ENCODE data around the gene LMCD1. TPM values are rescaled to one million over a fixed set of nuclear protein-coding genes. Genes with fewer than 3 reads are reported as not detected.
A peak's percentile ranks its signal among the peaks of the same experiment; 100 is the strongest.

Gene LMCD1
- total and polyA plus RNA-seq, 8 donors = 67.0 to 86.4 (median 79.6) TPM

GRCh38 chr3:8472549-8472948 is 29.1 kb upstream of the LMCD1 start:
- Histone ChIP-seq H3K27me3 (no peaks in the 10 kb centered on the region), H3K36me3 (no peaks in the 10 kb centered on the region), H3K4me3 (no peak overlapping the region), H3K9me3 (no peaks in the 10 kb centered on the region), H3K4me1 (peaks cover 0 to 5% of the 10 kb centered on the region in 2 donors), H3K27ac (no peak overlapping the region)
- no peak for TF ChIP-seq CTCF (IDR thresholded peaks at IDR 0.05)
- intact Hi-C loops (cut with DNase I) = no loop called here
- ATAC-seq (no peak), DNase-seq (peak in 1 of 4 donors; percentile 26)

- Histone ChIP-seq H3K4me3 (no peak overlapping the region), H3K27me3 (no peaks in the 10 kb centered on the region), H3K4me1 (peaks cover 0 to 5% of the 10 kb centered on the region in 2 donors), H3K9me3 (no peaks in the 10 kb centered on the region), H3K27ac (no peak overlapping the region), H3K36me3 (no peaks in the 10 kb centered on the region)
- intact Hi-C loops (cut with DNase I) = no loop called here
- TF ChIP-seq CTCF (IDR thresholded peaks at IDR 0.05) = no peak
- ATAC-seq (no peak), DNase-seq (no peak)
Observed at GRCh38 chr3:8473029-8473428, 28.6 kb upstream of the LMCD1 start.

- Histone ChIP-seq H3K27ac (no peak overlapping the region), H3K4me1 (peaks cover 0 to 5% of the 10 kb centered on the region in 2 donors), H3K9me3 (no peaks in the 10 kb centered on the region), H3K4me3 (no peak overlapping the region), H3K27me3 (no peaks in the 10 kb centered on the region), H3K36me3 (no peaks in the 10 kb centered on the region)
- DNase-seq (no peak), ATAC-seq (no peak)
- TF ChIP-seq CTCF (IDR thresholded peaks at IDR 0.05) = no peak
- intact Hi-C loops (cut with DNase I) = no loop called here
Observed at GRCh38 chr3:8473990-8474389, 27.6 kb upstream of the LMCD1 start.

- DNase-seq = no peak
- TF ChIP-seq CTCF (IDR thresholded peaks at IDR 0.05) = no peak
- Histone ChIP-seq H3K27me3 (no peaks in the 10 kb centered on the region), H3K36me3 (no peaks in the 10 kb centered on the region), H3K4me3 (no peak overlapping the region), H3K9me3 (no peaks in the 10 kb centered on the region), H3K4me1 (peaks cover 0 to 5% of the 10 kb centered on the region in 2 donors), H3K27ac (no peak overlapping the region)
- no peak for ATAC-seq
- intact Hi-C loops (cut with DNase I) = no loop called here
Observed at GRCh38 chr3:8474991-8475390, 26.6 kb upstream of the LMCD1 start.

- DNase-seq = no peak
- Histone ChIP-seq H3K27me3 (no peaks in the 10 kb centered on the region), H3K9me3 (no peaks in the 10 kb centered on the region), H3K36me3 (no peaks in the 10 kb centered on the region), H3K4me3 (no peak overlapping the region), H3K27ac (peak overlapping the region in 1 of 2 donors; percentile 33), H3K4me1 (peaks cover 8 to 23% of the 10 kb centered on the region in 2 donors)
- no peak for TF ChIP-seq CTCF (IDR thresholded peaks at IDR 0.05)
- intact Hi-C loops (cut with DNase I) = no loop called here
- ATAC-seq = no peak
Observed at GRCh38 chr3:8480699-8481098, 20.9 kb upstream of the LMCD1 start.
